Measurements from ENCODE around the gene WIPF3.

The WIPF3 gene

GRCh38 chr7:29922921-29923700 is 116.8 kb downstream of the WIPF3 start:
- DNase-seq (ENCODE audit: insufficient read length): no peak
- no peak for FAIRE-seq

GRCh38 chr7:29924006-29924405 is 117.7 kb downstream of the WIPF3 start:
- no peak for TF ChIP-seq POLR2AphosphoS5 (IDR thresholded peaks at IDR 0.05; ENCODE audit: low read depth, low read length)
- FAIRE-seq: no peak
- DNase-seq (ENCODE audit: insufficient read length): no peak

More at GRCh38 chr7:29922921-29923700, 116.8 kb downstream of the WIPF3 start:
- no peak for TF ChIP-seq TAF1 (IDR thresholded peaks at IDR 0.05; ENCODE audit: borderline replicate concordance, low read depth, low read length)
- TF ChIP-seq POLR2AphosphoS5 (IDR thresholded peaks at IDR 0.05; ENCODE audit: low read depth, low read length): no peak
- TF ChIP-seq POLR2A (IDR thresholded peaks at IDR 0.05; ENCODE audit: low read depth, low read length): no peak

- DNase-seq (ENCODE audit: insufficient read length): no peak
- TF ChIP-seq POLR2AphosphoS5 (IDR thresholded peaks at IDR 0.05; ENCODE audit: low read depth, low read length) (no peak), TAF1 (IDR thresholded peaks at IDR 0.05; ENCODE audit: borderline replicate concordance, low read depth, low read length) (no peak), POLR2A (IDR thresholded peaks at IDR 0.05; ENCODE audit: low read depth, low read length) (no peak)
- no peak for FAIRE-seq
Observed at GRCh38 chr7:29924684-29925083, 118.4 kb downstream of the WIPF3 start.

GRCh38 chr7:29926216-29926615 is 119.9 kb downstream of the WIPF3 start:
- TF ChIP-seq POLR2A (IDR thresholded peaks at IDR 0.05; ENCODE audit: low read depth, low read length) (no peak), POLR2AphosphoS5 (IDR thresholded peaks at IDR 0.05; ENCODE audit: low read depth, low read length) (no peak), TAF1 (IDR thresholded peaks at IDR 0.05; ENCODE audit: borderline replicate concordance, low read depth, low read length) (no peak)
- FAIRE-seq: no peak
- no peak for DNase-seq (ENCODE audit: insufficient read length)

- DNase-seq (ENCODE audit: insufficient read length) (no peak), FAIRE-seq (no peak)
- TF ChIP-seq POLR2A (IDR thresholded peaks at IDR 0.05; ENCODE audit: low read depth, low read length): no peak
- no peak for TF ChIP-seq POLR2AphosphoS5 (IDR thresholded peaks at IDR 0.05; ENCODE audit: low read depth, low read length)
- TF ChIP-seq TAF1 (IDR thresholded peaks at IDR 0.05; ENCODE audit: borderline replicate concordance, low read depth, low read length): no peak
Observed at GRCh38 chr7:29926741-29927140, 120.4 kb downstream of the WIPF3 start.

- FAIRE-seq (no peak), DNase-seq (ENCODE audit: insufficient read length) (no peak)
- TF ChIP-seq POLR2A (IDR thresholded peaks at IDR 0.05; ENCODE audit: low read depth, low read length) (no peak), POLR2AphosphoS5 (IDR thresholded peaks at IDR 0.05; ENCODE audit: low read depth, low read length) (no peak)
Observed at GRCh38 chr7:29929018-29929807, 122.9 kb downstream of the WIPF3 start.

GRCh38 chr7:29935111-29935510 is 128.8 kb downstream of the WIPF3 start:
- DNase-seq (ENCODE audit: insufficient read length): no peak
- no peak for FAIRE-seq
- TF ChIP-seq TAF1 (IDR thresholded peaks at IDR 0.05; ENCODE audit: borderline replicate concordance, low read depth, low read length) (no peak), POLR2AphosphoS5 (IDR thresholded peaks at IDR 0.05; ENCODE audit: low read depth, low read length) (no peak), POLR2A (IDR thresholded peaks at IDR 0.05; ENCODE audit: low read depth, low read length) (no peak)

- no peak for DNase-seq (ENCODE audit: insufficient read length)
- TF ChIP-seq POLR2A (IDR thresholded peaks at IDR 0.05; ENCODE audit: low read depth, low read length) (no peak), POLR2AphosphoS5 (IDR thresholded peaks at IDR 0.05; ENCODE audit: low read depth, low read length) (no peak), TAF1 (IDR thresholded peaks at IDR 0.05; ENCODE audit: borderline replicate concordance, low read depth, low read length) (no peak)
- no peak for FAIRE-seq
Observed at GRCh38 chr7:29937132-29937531, 130.8 kb downstream of the WIPF3 start.

GRCh38 chr7:29940199-29940598 is 133.9 kb downstream of the WIPF3 start:
- FAIRE-seq (no peak), DNase-seq (ENCODE audit: insufficient read length) (no peak)
- no peak for TF ChIP-seq POLR2AphosphoS5 (IDR thresholded peaks at IDR 0.05; ENCODE audit: low read depth, low read length)
- TF ChIP-seq POLR2A (IDR thresholded peaks at IDR 0.05; ENCODE audit: low read depth, low read length): no peak
- TF ChIP-seq TAF1 (IDR thresholded peaks at IDR 0.05; ENCODE audit: borderline replicate concordance, low read depth, low read length): no peak

GRCh38 chr7:29945259-29945809 is 139.0 kb downstream of the WIPF3 start:
- DNase-seq (ENCODE audit: insufficient read length): no peak
- no peak for FAIRE-seq
- TF ChIP-seq POLR2AphosphoS5 (IDR thresholded peaks at IDR 0.05; ENCODE audit: low read depth, low read length) (no peak), POLR2A (IDR thresholded peaks at IDR 0.05; ENCODE audit: low read depth, low read length) (no peak), TAF1 (IDR thresholded peaks at IDR 0.05; ENCODE audit: borderline replicate concordance, low read depth, low read length) (no peak)

GRCh38 chr7:29946428-29947186 is 140.3 kb downstream of the WIPF3 start:
- no peak for FAIRE-seq
- no peak for TF ChIP-seq POLR2A (IDR thresholded peaks at IDR 0.05; ENCODE audit: low read depth, low read length)
- TF ChIP-seq TAF1 (IDR thresholded peaks at IDR 0.05; ENCODE audit: borderline replicate concordance, low read depth, low read length): no peak
- TF ChIP-seq POLR2AphosphoS5 (IDR thresholded peaks at IDR 0.05; ENCODE audit: low read depth, low read length): no peak
- DNase-seq (ENCODE audit: insufficient read length): no peak
